GM18909 (cell line): Measurements from ENCODE around the gene MATN4.

Experiments
- ATAC-seq: cut with Tn5 transposase; IDR thresholded peaks from one replicate; pipeline ENCODE4 v1.9.1; 2021; ENCODE audit warnings: mild to moderate bottlenecking; ENCODE audit not compliant: unreplicated experiment, poor library complexity

MATN4 gene

GRCh38 chr20:45257161-45257560 lies 50.9 kb downstream of the MATN4 start:
- no peak for ATAC-seq

GRCh38 chr20:45254383-45255262 lies 53.5 kb downstream of the MATN4 start, which contains the start of gene SLPI:
Gene SLPI (minus strand): TSS chr20:45254564. CDS start chr20:45254543, 21 bp downstream.
- ATAC-seq = no peak

- no peak for ATAC-seq
Observed at GRCh38 chr20:45253261-45253660, 54.8 kb downstream of the MATN4 start.

- ATAC-seq = no peak
Observed at GRCh38 chr20:45251884-45252560, 56.1 kb downstream of the MATN4 start.

GRCh38 chr20:45248609-45249008 lies 59.5 kb downstream of the MATN4 start:
- ATAC-seq = no peak

- no peak for ATAC-seq
Observed at GRCh38 chr20:45247865-45248264, 60.2 kb downstream of the MATN4 start.

GRCh38 chr20:45246109-45246508 lies 62.0 kb downstream of the MATN4 start:
- no peak for ATAC-seq
